Breast epithelium (tissue), 3 donors: Measurements from ENCODE around the gene RGS7.

ENCODE experiments used
- POLR2A ChIP-seq: fragments of 450-650 bp; IDR thresholded peaks from one replicate; pipeline ENCODE4 v1.6.1; 2016; ENCODE audit warnings: antibody characterized with exemption, mild to moderate bottlenecking, moderate library complexity
- TF ChIP-seq, protein P1 (sequence below), 3 donors: fragments of 450-650 bp; IDR thresholded peaks; one replicate each; pipeline ENCODE4 v1.5.1; 2016 to 2017; ENCODE audit warnings: antibody characterized with exemption in 3 of 3, mild to moderate bottlenecking in 3 of 3, moderate library complexity in 3 of 3

DNA sequence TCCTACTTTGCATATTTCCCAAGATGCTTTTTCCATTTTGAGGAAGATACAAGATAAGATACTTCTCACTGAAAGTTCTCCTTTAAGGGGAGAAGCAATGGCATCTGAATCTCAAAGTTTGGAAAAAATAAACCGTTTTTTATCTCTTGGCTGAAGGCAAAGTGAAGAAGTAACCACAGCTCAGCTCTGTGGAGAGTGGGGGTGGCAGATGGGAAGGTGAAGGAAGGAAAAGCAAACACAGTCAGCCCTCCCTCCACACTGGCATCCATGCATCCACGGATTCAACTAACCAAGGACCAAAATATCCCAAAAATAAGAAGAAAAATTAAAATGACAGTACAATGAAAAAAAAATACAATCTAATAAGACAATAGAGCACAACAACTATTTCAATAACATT lies 211.1 kb downstream of the RGS7 start:
- TF ChIP-seq, protein P1, sequence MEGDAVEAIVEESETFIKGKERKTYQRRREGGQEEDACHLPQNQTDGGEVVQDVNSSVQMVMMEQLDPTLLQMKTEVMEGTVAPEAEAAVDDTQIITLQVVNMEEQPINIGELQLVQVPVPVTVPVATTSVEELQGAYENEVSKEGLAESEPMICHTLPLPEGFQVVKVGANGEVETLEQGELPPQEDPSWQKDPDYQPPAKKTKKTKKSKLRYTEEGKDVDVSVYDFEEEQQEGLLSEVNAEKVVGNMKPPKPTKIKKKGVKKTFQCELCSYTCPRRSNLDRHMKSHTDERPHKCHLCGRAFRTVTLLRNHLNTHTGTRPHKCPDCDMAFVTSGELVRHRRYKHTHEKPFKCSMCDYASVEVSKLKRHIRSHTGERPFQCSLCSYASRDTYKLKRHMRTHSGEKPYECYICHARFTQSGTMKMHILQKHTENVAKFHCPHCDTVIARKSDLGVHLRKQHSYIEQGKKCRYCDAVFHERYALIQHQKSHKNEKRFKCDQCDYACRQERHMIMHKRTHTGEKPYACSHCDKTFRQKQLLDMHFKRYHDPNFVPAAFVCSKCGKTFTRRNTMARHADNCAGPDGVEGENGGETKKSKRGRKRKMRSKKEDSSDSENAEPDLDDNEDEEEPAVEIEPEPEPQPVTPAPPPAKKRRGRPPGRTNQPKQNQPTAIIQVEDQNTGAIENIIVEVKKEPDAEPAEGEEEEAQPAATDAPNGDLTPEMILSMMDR (IDR thresholded peaks at IDR 0.05) = no peak
- no peak for TF ChIP-seq POLR2A
